ENCODE results near the gene AP2S1. TPM values are rescaled to one million over a fixed set of nuclear protein-coding genes. Genes with fewer than 3 reads are reported as not detected.

The AP2S1 gene
- total and polyA plus RNA-seq, 2 donors (not counting 3 experiments of a cell fraction or from before 2014, with no cell fraction given): 313 to 376 TPM

GRCh38 chr19:46821512-46822409 is 28.9 kb downstream of the AP2S1 start:
- no TSS peak for BruUV-seq (replicated peaks)
- ChIA-PET POLR2A (interaction anchor here (0.6 kb wide), 1 partner anchor 9 kb away, joined by 4 read pairs; no protein-coding TSS in a partner anchor), CTCF (interaction anchor here (1.0 to 2.4 kb wide), 6 partner anchors 8 to 64 kb away, joined by 3 to 11 read pairs (median 4); no protein-coding TSS in a partner anchor)
- Histone ChIP-seq H3K4me2 (ENCODE audit: insufficient read depth, low read length) (no peak overlapping the region), H3K4me1 (ENCODE audit: control insufficient read depth, extremely low read depth, insufficient read depth, low read length) (no peaks in the 10 kb centered on the region), H3K9me3 (replicated peaks; ENCODE audit: control insufficient read depth, insufficient read depth, low read length) (no peaks in the 10 kb centered on the region), H2AFZ (ENCODE audit: low read depth, low read length) (no peak overlapping the region), H3K4me3 (replicated peaks in 1 of 3; ENCODE audit: insufficient read depth in 1 of 3, low read depth in 1 of 3, low read length in 3 of 3) (no peak overlapping the region), H3K9me1 (replicated peaks; ENCODE audit: control insufficient read depth, extremely low read depth, insufficient read depth, low read length) (no peaks in the 10 kb centered on the region), H3K79me2 (ENCODE audit: control insufficient read depth, insufficient read depth, low read length) (no peaks in the 10 kb centered on the region), H3K27ac (ENCODE audit: insufficient read depth, low read depth, low read length) (no peak overlapping the region), H3K27me3 (ENCODE audit: control insufficient read depth in 2 of 2, insufficient read depth in 2 of 2, low read length in 2 of 2) (no peaks in the 10 kb centered on the region), H4K20me1 (replicated peaks; ENCODE audit: control insufficient read depth, extremely low read depth, insufficient read depth, low read length) (no peaks in the 10 kb centered on the region), H3K9ac (replicated peaks; ENCODE audit: extremely low read depth, insufficient read depth, low read length) (no peak overlapping the region), H3K36me3 (ENCODE audit: control insufficient read depth in 2 of 2, extremely low read depth in 1 of 2, insufficient read depth in 2 of 2, low read length in 2 of 2) (no peaks in the 10 kb centered on the region)
- dilution Hi-C loops (cut with MboI; ENCODE audit: extremely low pct_ligation_motif_present, low sequenced_read_pairs) (no loop called here), intact Hi-C loops (cut with micrococcal nuclease) (no loop called here)
- TF ChIP-seq EZH2 (IDR thresholded peaks at IDR 0.05; ENCODE audit: borderline replicate concordance, low read depth, low read length, severe bottlenecking) (no peak), MYC (IDR thresholded peaks at IDR 0.05; ENCODE audit: low read depth, low read length) (no peak), FOS (IDR thresholded peaks at IDR 0.05; ENCODE audit: borderline replicate concordance, insufficient read depth, low read length) (no peak), JUN (IDR thresholded peaks at IDR 0.05; ENCODE audit: borderline replicate concordance, insufficient read depth, insufficient read length, low read depth) (no peak), POLR2AphosphoS5 (IDR thresholded peaks at IDR 0.05; ENCODE audit: insufficient read depth, low read depth, low read length) (no peak), POLR2A (IDR thresholded peaks at IDR 0.05; ENCODE audit: low read depth, low read length) (no peak), GATA2 (IDR thresholded peaks at IDR 0.05; ENCODE audit: insufficient read depth, insufficient read length, low read depth, low read length) (no peak)
- TF ChIP-seq, protein P1, sequence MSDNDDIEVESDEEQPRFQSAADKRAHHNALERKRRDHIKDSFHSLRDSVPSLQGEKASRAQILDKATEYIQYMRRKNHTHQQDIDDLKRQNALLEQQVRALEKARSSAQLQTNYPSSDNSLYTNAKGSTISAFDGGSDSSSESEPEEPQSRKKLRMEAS (IDR thresholded peaks at IDR 0.05; ENCODE audit: insufficient read depth, insufficient read length): no peak
- TF ChIP-seq, protein P2, sequence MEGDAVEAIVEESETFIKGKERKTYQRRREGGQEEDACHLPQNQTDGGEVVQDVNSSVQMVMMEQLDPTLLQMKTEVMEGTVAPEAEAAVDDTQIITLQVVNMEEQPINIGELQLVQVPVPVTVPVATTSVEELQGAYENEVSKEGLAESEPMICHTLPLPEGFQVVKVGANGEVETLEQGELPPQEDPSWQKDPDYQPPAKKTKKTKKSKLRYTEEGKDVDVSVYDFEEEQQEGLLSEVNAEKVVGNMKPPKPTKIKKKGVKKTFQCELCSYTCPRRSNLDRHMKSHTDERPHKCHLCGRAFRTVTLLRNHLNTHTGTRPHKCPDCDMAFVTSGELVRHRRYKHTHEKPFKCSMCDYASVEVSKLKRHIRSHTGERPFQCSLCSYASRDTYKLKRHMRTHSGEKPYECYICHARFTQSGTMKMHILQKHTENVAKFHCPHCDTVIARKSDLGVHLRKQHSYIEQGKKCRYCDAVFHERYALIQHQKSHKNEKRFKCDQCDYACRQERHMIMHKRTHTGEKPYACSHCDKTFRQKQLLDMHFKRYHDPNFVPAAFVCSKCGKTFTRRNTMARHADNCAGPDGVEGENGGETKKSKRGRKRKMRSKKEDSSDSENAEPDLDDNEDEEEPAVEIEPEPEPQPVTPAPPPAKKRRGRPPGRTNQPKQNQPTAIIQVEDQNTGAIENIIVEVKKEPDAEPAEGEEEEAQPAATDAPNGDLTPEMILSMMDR (IDR thresholded peaks at IDR 0.05; ENCODE audit: extremely low read depth in 1 of 2, insufficient read depth in 1 of 2, low read depth in 1 of 2, low read length in 2 of 2): no peak
- DNase-seq (ENCODE audit: low read depth, low spot score): no peak
- no peak for FAIRE-seq

All from endothelial cell of umbilical vein (primary cell).